ENCODE data around the gene PLXNA4. TPM values are rescaled to one million over a fixed set of nuclear protein-coding genes. Genes with fewer than 3 reads are reported as not detected.

PLXNA4 gene
- total and polyA plus RNA-seq, 9 of the 15 experiments (the other 6 are each of a cell fraction or from before 2014, with no cell fraction given), result under 0.01 to 0.09 TPM; not detected in 7

GRCh38 chr7:132416395-132416794 is 159.9 kb downstream of the PLXNA4 start:
- H3K9ac ChIP-seq (ENCODE audit: insufficient read depth in 1 of 2, low read depth in 2 of 2, low read length in 2 of 2), result no peak overlapping the region
- ATAC-seq (no peak), DNase-seq (ENCODE audit: extremely low read depth in 1 of 4, low spot score in 3 of 4) (no peak), FAIRE-seq (no peak)
- H3K4me2 ChIP-seq (ENCODE audit: insufficient read depth, low read length), result no peak overlapping the region
- H4K20me1 ChIP-seq (replicated peaks; ENCODE audit: control insufficient read depth, insufficient read depth, low read length), result no peaks in the 10 kb centered on the region
- intact Hi-C loops (cut with micrococcal nuclease), result no loop called here
- H2AFZ ChIP-seq (ENCODE audit: low read depth, low read length), result no peak overlapping the region
- in situ Hi-C loops (cut with MboI), result no loop called here
- no peaks in the 10 kb centered on the region for H3K9me1 ChIP-seq (ENCODE audit: control insufficient read depth, insufficient read depth, low read length)
- POLR2A ChIA-PET, result interaction anchor here (0.7 kb wide), 1 partner anchor 24 kb away, joined by 3 read pairs; no protein-coding TSS in a partner anchor
- peaks cover 0 to 5% of the 10 kb centered on the region in 2 experiments; a peak in 2 of 5 replicates for H3K27me3 ChIP-seq (ENCODE audit: control insufficient read depth in 2 of 2, insufficient read depth in 2 of 2, low read length in 2 of 2)
- H3K4me3 ChIP-seq, result no peak overlapping the region
- H3K4me1 ChIP-seq (replicated peaks in 1 of 2; ENCODE audit: control insufficient read depth in 2 of 2, insufficient read depth in 2 of 2, low read length in 2 of 2), result peaks cover 0 to 4% of the 10 kb centered on the region in 2 experiments; a peak in 3 of 5 replicates
- no peak overlapping the region for H3K27ac ChIP-seq (ENCODE audit: extremely low read depth, low read depth, low read length)
- no peaks in the 10 kb centered on the region for H3K9me3 ChIP-seq (replicated peaks; ENCODE audit: control insufficient read depth, insufficient read depth, low read depth, low read length)
- 0% methylated on average over 2 of the region's 2 CpGs for WGBS (ENCODE audit: insufficient coverage, low coverage, missing lambda C conversion rate)
- BruUV-seq (replicated peaks), result no TSS peak
- no peaks in the 10 kb centered on the region for H3K36me3 ChIP-seq (ENCODE audit: control insufficient read depth, insufficient read depth, low read length)
- CTCF ChIA-PET (ENCODE audit: low intra/inter-chr PET ratio), result no interaction called here
- no peaks in the 10 kb centered on the region for H3K79me2 ChIP-seq (ENCODE audit: control insufficient read depth, insufficient read depth, low read length)
- TF ChIP-seq CREB3L1 (IDR thresholded peaks at IDR 0.05; ENCODE audit: borderline replicate concordance, low read depth), result no peak
- no peak for TF ChIP-seq DDX20 (tag; IDR thresholded peaks at IDR 0.05; ENCODE audit: low read depth)
- TF ChIP-seq STAT5A (IDR thresholded peaks at IDR 0.05; ENCODE audit: borderline replicate concordance, low read length), result no peak
- no peak for TF ChIP-seq ZNF407 (IDR thresholded peaks at IDR 0.05; ENCODE audit: low read depth)
- no peak for TF ChIP-seq ELF1 (tag; IDR thresholded peaks at IDR 0.05)
- TF ChIP-seq PCBP1 (IDR thresholded peaks at IDR 0.05; ENCODE audit: low read depth, low read length, poor library complexity, severe bottlenecking), result no peak
- no peak for TF ChIP-seq GTF2F1 (IDR thresholded peaks at IDR 0.05; ENCODE audit: low read depth, low read length)
- no peak for TF ChIP-seq RBM17 (IDR thresholded peaks at IDR 0.05; ENCODE audit: borderline replicate concordance, low read depth, low read length)
- no peak for TF ChIP-seq DPF2 (IDR thresholded peaks at IDR 0.05)
- no peak for TF ChIP-seq EHMT2 (IDR thresholded peaks at IDR 0.05)
- no peak for TF ChIP-seq SMAD3 (CRISPR knock-in tag; conservative IDR thresholded peaks at IDR 0.05)
